GM18502 (cell line): Measurements from ENCODE around the gene ZNF467.

Experiments used
- ATAC-seq: cut with Tn5 transposase; IDR thresholded peaks from one replicate; pipeline ENCODE4 v1.9.1; 2021; ENCODE audit warnings: mild to moderate bottlenecking; ENCODE audit not compliant: unreplicated experiment, poor library complexity

Gene ZNF467

GRCh38 chr7:149811221-149811620, 37.8 kb upstream of the ZNF467 start:
- no peak for ATAC-seq

DNA sequence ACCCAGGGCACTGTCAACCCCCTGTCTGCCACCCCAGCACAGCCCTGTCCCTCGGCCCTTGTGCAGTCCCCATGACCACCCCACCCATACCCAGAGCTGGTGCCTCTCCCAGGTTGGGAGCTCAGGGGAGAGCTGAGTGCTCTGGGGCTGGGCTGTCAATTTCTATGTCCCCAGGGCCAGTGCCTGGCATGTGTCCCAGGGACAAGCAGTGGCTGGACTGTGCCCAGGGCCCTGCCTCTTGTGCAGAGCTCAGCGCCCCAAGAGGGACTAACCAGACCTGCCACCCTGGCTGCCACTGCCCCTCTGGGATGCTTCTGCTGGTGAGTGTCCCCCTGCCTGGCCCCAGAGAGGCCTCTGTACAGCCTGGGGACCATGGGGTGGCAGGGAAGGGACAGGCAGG, 35.8 kb upstream of the ZNF467 start:
- no peak for ATAC-seq

- no peak for ATAC-seq
Observed at GRCh38 chr7:149808311-149808710, 34.9 kb upstream of the ZNF467 start.

DNA sequence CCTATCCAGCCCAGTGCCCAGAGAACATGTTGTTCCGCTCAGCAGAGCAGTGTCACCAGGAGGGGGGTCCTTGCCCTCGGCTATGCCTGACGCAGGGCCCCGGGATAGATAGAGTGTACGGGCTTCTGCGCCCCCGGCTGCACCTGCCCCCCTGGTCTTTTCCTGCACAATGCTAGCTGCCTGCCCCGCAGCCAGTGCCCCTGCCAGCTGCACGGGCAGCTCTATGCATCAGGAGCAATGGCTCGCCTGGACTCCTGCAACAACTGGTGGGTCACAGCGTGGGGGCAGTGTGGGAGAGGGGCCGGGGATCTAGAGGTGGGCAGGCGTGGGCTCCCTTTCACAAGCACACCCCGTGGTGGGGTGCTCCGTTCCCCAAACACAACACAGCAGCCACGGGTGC, 33.3 kb upstream of the ZNF467 start:
- ATAC-seq, result no peak

- no peak for ATAC-seq
Observed at GRCh38 chr7:149804106-149804505, 30.7 kb upstream of the ZNF467 start.

DNA sequence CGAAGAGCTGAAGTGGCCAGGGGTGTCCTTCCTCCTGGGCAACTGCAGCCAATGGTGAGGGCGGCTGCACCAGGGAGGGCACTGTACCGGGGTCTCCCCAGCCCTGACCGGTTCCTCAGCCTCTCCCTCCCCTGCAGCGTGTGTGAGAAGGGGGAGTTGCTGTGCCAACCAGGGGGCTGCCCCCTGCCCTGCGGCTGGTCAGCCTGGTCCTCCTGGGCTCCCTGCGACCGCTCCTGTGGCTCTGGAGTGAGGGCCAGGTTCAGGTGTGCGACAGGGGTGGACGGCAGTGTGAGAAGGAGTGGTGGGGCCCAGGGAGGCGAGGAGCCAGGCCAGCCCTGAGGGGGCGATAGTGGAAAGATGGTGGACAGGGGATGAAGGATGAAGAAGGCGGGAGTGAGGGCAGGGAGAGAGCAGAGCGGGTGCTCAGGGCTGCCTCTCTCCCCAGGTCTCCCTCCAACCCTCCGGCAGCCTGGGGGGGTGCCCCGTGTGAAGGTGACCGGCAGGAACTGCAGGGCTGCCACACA, 30.2 kb upstream of the ZNF467 start:
- ATAC-seq, result no peak

DNA sequence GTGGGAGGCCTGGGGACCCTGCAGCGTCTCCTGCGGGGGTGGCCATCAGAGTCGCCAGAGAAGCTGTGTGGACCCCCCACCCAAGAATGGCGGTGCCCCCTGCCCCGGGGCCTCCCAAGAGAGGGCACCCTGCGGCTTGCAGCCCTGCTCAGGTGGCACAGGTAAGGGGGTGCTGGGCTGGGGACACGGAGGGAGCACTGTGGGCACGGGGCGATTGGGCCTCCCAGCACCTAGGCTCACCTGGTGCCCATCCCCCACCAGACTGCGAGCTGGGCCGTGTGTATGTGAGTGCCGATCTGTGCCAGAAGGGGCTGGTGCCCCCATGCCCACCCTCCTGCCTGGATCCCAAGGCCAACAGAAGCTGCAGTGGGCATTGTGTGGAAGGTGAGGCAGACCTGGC, 29.6 kb upstream of the ZNF467 start:
- no peak for ATAC-seq

DNA sequence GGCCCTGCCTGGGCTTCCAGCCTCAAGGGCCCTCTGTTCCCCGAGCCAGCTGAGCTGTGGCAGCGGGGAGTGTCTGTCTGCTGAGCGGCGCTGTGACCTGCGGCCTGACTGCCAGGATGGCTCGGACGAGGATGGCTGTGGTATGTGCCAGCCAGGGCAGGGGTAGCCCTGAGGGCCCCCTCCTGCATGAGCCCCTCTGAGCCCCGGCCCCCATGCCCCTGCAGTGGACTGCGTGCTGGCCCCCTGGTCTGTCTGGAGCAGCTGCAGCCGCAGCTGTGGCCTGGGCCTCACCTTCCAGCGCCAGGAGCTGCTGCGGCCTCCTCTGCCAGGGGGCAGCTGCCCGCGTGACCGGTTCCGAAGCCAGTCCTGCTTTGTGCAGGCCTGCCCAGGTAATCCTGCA, 28.4 kb upstream of the ZNF467 start:
- no peak for ATAC-seq

GRCh38 chr7:149801002-149801566, 27.7 kb upstream of the ZNF467 start:
- no peak for ATAC-seq

GRCh38 chr7:149800169-149800555, 26.8 kb upstream of the ZNF467 start:
- ATAC-seq, result no peak

- ATAC-seq, result no peak
Observed at GRCh38 chr7:149799397-149800168, 26.2 kb upstream of the ZNF467 start.

GRCh38 chr7:149797771-149798170, 24.4 kb upstream of the ZNF467 start:
- no peak for ATAC-seq

- no peak for ATAC-seq
Observed at GRCh38 chr7:149796287-149796860, 23.0 kb upstream of the ZNF467 start.

DNA sequence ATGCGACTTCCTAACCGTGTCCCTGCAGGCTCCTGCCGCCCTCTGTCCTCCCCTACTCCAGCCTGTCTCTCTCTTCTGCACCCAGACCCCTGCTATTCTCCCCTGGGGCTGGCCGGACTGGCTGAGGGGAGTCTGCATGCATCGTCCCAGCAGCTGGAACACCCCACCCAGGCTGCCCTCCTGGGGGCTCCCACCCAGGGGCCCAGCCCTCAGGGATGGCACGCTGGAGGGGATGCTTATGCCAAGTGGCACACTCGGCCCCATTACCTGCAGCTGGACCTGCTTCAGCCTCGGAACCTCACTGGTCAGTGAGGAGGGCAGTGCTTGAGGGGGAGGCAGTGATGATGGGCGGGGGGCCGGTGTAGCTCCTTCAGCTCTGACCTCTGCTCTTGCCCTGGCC, 21.7 kb upstream of the ZNF467 start:
- ATAC-seq, result no peak

DNA sequence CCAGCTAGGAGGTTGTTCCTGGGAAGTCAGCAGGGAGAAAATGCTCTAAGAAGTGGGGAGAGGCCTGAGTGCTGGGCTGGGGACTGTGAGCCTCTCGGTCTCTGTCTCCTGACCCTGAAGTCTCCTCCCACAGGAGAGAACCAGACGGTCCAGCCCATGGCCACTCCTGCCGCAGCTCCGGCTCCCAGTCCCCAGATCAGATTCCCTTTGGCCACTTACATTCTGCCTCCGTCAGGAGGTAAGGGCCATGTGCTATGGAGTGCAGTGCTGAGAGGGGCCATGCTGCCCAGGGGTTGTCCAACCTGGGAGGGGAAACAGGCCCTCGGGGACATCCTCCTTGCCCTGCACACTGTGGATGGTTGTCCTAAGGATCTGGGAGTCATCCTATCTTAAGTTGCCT, 21.3 kb upstream of the ZNF467 start:
- ATAC-seq, result no peak

GRCh38 chr7:149793261-149793660, 19.9 kb upstream of the ZNF467 start:
- no peak for ATAC-seq

DNA sequence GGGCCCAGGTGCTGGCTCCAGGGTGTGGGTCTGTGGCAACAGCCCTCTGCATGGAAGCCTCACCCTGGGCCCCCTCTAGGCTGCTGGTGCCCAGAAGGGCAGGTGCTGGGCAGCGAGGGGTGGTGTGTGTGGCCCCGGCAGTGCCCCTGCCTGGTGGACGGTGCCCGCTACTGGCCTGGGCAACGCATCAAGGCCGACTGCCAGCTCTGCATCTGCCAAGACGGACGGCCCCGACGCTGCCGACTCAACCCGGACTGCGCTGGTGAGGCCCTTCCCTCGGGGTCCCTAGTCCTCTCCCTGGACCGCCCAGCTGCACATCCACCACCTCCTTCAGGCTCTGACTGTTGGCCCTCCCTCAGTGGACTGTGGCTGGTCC, 18.8 kb upstream of the ZNF467 start:
- ATAC-seq, result no peak

- ATAC-seq, result no peak
Observed at GRCh38 chr7:149791411-149792219, 18.2 kb upstream of the ZNF467 start.

GRCh38 chr7:149790754-149791360, 17.5 kb upstream of the ZNF467 start:
- no peak for ATAC-seq

- no peak for ATAC-seq
Observed at GRCh38 chr7:149790146-149790548, 16.8 kb upstream of the ZNF467 start.

DNA sequence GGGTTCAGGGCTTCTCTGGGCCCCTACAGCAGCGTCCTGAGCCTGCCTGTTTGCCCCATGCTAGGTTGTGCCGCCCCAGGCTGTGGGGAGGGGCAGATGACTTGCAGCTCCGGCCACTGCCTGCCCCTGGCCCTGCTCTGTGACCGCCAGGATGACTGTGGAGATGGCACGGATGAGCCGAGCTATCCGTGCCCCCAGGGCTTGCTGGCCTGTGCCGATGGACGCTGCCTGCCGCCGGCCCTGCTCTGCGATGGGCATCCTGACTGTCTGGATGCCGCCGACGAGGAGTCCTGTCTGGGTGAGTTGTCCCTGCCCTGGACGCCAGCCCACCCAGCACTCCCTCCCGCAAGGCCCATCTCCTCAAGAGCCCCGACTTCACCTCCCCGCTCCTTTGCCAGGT, 15.7 kb upstream of the ZNF467 start:
- no peak for ATAC-seq
